ENCODE measurements around the gene TP73.

TP73 gene

GRCh38 chr1:3777078-3777547 lies 124.8 kb downstream of the TP73 start:
- no peak for DNase-seq (ENCODE audit: low read depth in 1 of 2, low spot score in 1 of 2)

GRCh38 chr1:3777647-3778589 lies 125.6 kb downstream of the TP73 start:
- no peak for DNase-seq (ENCODE audit: low read depth in 1 of 2, low spot score in 1 of 2)

- DNase-seq (ENCODE audit: low read depth in 1 of 2, low spot score in 1 of 2): no peak
Measured at GRCh38 chr1:3778590-3779264, 126.4 kb downstream of the TP73 start.

GRCh38 chr1:3779265-3779911 lies 127.1 kb downstream of the TP73 start:
- no peak for DNase-seq (ENCODE audit: low read depth in 1 of 2, low spot score in 1 of 2)

GRCh38 chr1:3779912-3780416 lies 127.6 kb downstream of the TP73 start:
- no peak for DNase-seq (ENCODE audit: low read depth in 1 of 2, low spot score in 1 of 2)

GRCh38 chr1:3780901-3781300 lies 128.6 kb downstream of the TP73 start:
- no peak for DNase-seq (ENCODE audit: low read depth in 1 of 2, low spot score in 1 of 2)

- DNase-seq (ENCODE audit: low read depth in 1 of 2, low spot score in 1 of 2): no peak
Measured at GRCh38 chr1:3783651-3784474, 131.5 kb downstream of the TP73 start.

- no peak for DNase-seq (ENCODE audit: low read depth in 1 of 2, low spot score in 1 of 2)
Measured at GRCh38 chr1:3785045-3785444, 132.7 kb downstream of the TP73 start.

GRCh38 chr1:3785456-3786157 lies 133.3 kb downstream of the TP73 start:
- DNase-seq (ENCODE audit: low read depth in 1 of 2, low spot score in 1 of 2): no peak
